G401.6 (cell line): ENCODE measurements around the gene ADAMTS13.

ENCODE experiments used
- FAIRE-seq: peaks from 2 replicates; lab custom pipeline; 2012; peaks lifted over from hg19 to GRCh38; lab: Jason Lieb, UNC

Gene ADAMTS13

GRCh38 chr9:133472277-133472645, 50.1 kb downstream of the ADAMTS13 start:
- no peak for FAIRE-seq

- no peak for FAIRE-seq
Observed at GRCh38 chr9:133472753-133473378, 50.7 kb downstream of the ADAMTS13 start.

- no peak for FAIRE-seq
Observed at GRCh38 chr9:133473743-133474142, 51.6 kb downstream of the ADAMTS13 start.

- FAIRE-seq: no peak
Observed at GRCh38 chr9:133474215-133474614, 52.0 kb downstream of the ADAMTS13 start.

GRCh38 chr9:133474853-133475252, 52.7 kb downstream of the ADAMTS13 start:
- no peak for FAIRE-seq

GRCh38 chr9:133475292-133476012, 53.3 kb downstream of the ADAMTS13 start:
- FAIRE-seq: no peak

- no peak for FAIRE-seq
Observed at GRCh38 chr9:133476036-133476931, 54.1 kb downstream of the ADAMTS13 start.

- no peak for FAIRE-seq
Observed at GRCh38 chr9:133476941-133477340, 54.8 kb downstream of the ADAMTS13 start.

- no peak for FAIRE-seq
Observed at GRCh38 chr9:133477461-133477860, 55.3 kb downstream of the ADAMTS13 start.

- FAIRE-seq: no peak
Observed at GRCh38 chr9:133477992-133478850, 56.1 kb downstream of the ADAMTS13 start.

GRCh38 chr9:133478851-133479711, 56.9 kb downstream of the ADAMTS13 start, which contains the start of gene SLC2A6:
SLC2A6 (minus strand) TSS chr9:133479099; CDS start chr9:133479059, 40 bp downstream.
- peak; percentile 39 for FAIRE-seq

GRCh38 chr9:133483611-133484010, 61.4 kb downstream of the ADAMTS13 start:
- no peak for FAIRE-seq

- no peak for FAIRE-seq
Observed at GRCh38 chr9:133484671-133485437, 62.7 kb downstream of the ADAMTS13 start.

- FAIRE-seq: no peak
Observed at GRCh38 chr9:133485531-133486260, 63.5 kb downstream of the ADAMTS13 start.

GRCh38 chr9:133487331-133487725, 65.2 kb downstream of the ADAMTS13 start:
- FAIRE-seq: no peak

GRCh38 chr9:133488686-133489252, 66.6 kb downstream of the ADAMTS13 start:
- FAIRE-seq: no peak

GRCh38 chr9:133489253-133490190, 67.4 kb downstream of the ADAMTS13 start:
- FAIRE-seq: no peak

- no peak for FAIRE-seq
Observed at GRCh38 chr9:133490201-133490681, 68.1 kb downstream of the ADAMTS13 start.
